Stimulated activated CD4-positive, alpha-beta T cell treated with anti-CD3 and anti-CD28 coated beads, Interleukin-4, amount 100 ng/mL, for 48 hours (primary cell): ENCODE data around the gene C10orf90.
A peak's percentile ranks its signal among the peaks of the same experiment; 100 is the strongest.

ENCODE experiments used
- DNase-seq, 2 donors: peaks; one replicate each; pipeline ENCODE4 v3.0.0-alpha.2; 2020; ENCODE audit warnings: low read depth in 2 of 2

C10orf90 gene

DNA sequence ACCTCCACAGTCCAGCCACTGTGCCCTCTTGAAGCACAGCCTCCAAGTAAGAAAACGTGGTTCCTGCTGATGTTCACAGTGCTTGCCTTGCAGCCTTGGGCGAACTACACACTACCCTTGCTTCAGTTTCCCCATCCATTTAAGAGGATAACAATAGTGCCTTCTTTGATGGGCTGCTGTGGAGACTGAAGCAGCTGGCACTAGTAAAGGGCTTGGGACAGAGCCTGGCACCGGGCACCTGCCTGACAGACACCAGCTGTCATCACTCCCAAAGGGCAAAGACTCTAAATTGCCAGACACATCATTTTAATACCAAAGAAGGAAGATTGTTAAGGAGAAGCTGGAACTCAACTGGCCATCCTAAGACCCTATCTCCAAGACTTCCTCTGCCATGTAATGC, 3.1 kb upstream of the C10orf90 start:
- DNase-seq = no peak

DNA sequence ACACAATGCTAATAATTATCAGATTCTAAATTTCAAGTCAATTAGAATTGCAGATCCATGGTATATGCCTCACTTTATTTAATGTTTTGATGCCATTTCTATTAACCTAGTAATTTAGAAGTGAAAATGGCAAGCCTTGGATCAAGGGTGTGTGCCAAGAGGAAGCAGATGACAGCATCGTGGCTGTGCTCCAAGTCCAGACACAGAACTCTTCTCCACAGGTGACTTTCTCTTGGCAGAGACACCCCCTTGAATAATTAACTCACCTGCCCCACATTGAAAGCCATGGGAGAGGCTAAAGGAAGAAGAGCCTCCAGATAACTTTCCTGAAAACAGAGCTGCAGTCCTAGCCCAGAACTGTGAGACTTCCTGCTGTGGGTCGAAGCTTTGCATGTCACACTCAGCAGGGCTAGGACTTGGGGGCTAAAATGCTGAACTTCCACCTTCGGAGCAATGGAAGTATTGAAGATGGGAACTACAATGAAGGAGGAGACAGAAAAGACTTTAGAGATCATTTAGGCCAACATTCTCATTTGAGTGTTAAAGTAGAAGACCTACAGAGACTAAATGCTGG, 996 bp upstream of the C10orf90 start:
- DNase-seq = no peak

DNA sequence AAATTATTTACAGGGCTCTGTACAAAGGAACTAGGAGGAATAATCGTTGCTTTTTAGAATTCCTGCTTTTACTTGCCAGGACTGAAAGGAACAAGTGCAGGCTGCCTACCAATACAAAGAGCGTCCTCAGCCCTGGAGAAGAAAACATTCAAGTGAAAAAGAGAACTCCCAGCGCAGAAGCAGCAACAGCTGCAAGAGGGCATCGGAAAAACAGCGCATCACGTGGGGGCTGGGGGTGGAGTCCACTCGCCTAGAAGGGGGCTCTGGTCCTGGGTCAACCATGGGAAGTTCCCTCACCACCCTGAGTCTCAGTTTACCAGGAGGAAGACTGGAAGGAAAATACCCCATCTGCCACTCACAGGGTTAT, 385 bp upstream of the C10orf90 start:
- no peak for DNase-seq

DNA sequence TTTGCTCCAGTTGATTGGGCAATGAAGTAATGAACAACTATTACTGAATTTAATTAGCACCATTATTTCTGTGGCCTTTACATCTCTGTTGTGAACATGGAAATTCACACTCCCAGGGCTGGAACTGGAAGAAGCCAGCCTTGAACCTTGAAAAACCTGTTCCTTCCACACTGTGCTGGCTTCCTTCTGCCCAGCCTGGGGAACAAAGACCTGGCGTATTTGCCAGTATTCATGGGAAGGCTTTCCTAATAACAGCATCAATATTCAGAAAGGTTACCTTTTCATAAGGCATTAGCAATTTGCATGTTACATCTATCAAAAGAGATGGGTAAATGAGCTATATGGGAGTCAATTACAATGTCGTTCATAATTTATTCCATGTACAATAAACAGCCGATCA, 1.3 kb downstream of the C10orf90 start:
- DNase-seq = no peak

DNA sequence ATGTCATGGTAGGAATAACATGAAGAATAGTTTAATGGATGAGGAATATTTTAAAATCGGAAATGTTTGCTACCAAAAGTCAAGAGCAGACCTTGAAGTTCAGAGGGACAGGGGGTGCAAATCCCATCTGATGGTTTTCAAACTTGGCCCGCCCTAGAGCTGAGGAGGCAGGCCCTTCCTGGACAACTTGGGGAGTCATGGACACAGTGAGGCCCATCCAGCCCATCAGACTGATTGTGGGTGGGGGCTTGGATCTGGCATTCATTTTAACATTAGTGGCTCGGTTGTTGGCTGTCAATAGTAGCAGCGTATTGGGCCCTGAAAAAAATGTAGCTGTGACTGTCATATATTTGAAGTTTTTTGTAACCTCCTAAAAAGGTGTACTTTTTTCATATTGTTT, 2.0 kb downstream of the C10orf90 start:
- DNase-seq = no peak

DNA sequence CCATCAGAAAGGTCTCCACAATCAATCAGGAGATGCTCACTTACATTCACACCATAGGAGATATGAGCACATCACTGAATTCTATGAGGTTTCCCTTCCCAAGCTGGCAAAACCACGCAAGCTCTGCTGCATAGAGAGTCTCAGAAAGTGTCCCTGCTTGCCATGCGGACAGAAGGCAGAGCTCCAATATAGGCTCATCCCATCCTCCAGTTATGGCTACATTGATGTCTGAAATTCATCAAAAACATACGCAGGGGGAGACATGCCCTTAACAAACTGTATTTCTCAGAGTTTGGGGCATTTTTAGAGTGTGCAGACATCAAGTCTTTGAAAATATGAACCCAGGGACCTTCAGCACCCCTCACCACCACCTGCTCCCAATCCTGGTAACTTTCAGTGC, 2.9 kb downstream of the C10orf90 start:
- DNase-seq = no peak

DNA sequence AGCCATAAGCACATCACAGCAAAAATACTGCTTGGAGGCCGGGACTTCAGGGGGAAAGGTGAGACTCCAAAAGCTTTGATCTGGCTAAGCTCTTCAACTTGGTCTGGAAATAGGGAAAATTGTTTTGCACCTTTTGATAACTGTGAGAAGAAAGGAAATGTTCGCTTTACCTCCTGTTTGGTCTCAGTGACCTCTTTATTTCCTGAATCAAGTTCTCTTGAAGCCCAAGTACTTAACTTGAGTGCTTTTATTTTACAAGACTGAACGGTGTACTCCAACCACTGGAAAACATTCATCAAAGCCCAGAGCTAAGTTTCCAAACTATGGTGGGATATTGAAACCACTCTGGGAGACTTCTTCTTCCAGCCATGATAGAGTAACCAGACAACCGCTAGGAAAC, 5.3 kb downstream of the C10orf90 start:
- DNase-seq = no peak

DNA sequence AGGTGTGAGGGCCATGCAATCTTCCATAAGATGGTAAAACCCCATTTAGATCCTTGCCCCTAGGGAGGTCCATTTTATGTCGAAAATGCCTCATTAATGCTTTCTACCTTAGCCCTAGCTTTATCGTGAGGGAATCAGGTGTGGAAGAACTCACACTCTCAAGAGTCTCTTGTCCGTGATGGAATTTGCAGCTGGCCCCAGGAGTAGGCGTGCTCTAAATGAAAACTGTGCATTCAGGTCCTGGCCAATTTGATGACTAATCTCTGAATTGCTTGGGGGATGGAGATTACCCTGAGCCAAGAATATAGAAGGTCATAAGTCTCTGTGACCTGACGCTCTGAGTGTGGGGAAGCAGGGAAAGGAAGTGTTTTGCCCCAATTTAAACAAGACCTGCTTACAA, 6.6 kb downstream of the C10orf90 start:
- DNase-seq = no peak

DNA sequence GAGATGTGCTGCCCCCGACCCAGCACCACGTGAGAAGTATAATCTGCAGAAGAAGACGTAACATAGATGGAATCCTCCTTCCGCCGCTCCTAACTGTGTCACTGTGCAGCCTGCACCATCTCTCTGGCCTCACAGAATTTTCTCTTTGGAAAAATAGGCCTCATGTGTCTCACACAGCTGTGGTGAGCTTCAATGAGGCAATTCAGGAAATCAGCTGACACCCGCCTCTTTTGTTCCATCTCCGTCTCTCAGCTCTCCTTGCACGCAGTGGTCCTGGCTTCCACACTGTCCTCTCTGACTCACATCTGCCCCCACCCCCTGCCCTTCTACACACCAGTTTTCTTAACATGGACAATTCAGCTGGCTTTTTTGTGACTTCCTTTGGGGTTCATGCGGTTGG, 7.2 kb downstream of the C10orf90 start:
- DNase-seq = peak in 1 of 2 donors; percentile 2

DNA sequence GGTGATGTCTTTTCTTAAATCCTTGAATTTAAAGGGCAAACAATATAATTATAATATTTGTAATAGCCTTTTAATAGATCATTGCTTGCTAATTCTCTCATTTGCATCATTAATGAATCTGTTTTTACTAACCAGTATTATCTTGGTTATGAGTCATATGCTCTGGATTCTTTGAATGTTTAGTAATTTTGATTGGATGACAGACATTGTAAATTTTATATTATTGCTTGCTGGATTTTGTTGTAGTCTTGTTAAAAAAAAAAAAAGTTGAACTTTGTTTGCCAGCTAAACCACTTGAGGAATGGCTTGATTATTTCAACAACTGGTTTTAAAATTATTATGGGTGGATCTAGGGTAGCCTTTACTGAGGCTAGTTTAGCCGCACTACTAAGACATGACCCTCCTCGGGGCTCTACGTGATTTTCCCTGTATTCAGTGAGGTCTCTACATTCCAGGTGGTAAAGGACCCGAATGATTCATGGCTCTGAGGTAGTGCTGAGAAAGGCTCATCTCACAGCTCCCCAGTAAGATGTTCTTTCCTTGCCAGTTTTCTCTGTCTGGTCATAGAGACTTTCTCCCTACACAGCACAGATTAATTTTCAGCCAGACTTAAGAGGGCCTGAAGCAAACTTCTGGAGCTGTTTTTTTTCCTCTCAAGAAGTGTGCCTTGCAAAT, 8.5 kb downstream of the C10orf90 start:
- DNase-seq = no peak

DNA sequence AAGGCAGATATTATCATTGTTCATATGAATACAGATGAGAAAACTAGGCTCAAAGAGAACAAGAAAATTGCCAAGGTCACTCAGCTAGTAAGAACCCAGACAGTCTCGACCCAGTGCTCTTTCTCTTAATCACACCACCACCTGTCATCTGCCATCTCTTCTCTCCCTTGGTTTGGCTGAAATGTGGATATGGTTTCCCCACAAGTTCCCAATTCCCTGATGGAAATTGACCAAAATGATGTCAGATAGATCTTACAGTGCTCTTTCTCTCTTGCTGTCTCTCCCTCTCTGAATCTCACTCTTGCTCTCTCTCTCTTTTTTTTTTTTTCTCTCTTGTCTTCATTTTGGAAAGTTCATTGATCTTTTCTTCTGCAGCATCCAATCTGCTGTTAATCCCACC, 9.1 kb downstream of the C10orf90 start:
- DNase-seq = no peak

DNA sequence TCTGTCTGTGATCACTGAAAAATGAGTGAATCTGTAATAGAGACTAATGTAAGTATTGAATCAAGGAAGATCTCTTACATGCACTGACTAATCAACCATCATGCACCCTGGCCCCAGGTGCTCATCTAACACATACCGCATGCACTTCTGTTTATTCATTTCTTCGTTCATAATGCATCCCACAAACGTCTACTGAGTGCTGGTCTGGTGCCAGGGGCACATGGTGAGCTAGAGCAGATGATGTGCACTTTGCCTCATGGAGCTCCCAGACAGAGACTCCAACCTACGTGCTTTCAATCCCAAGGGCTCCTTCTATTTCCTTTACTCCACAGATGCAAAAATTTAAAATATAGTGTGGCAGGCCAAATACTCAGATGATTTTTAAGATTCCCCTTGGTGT, 10.7 kb downstream of the C10orf90 start:
- DNase-seq = no peak

DNA sequence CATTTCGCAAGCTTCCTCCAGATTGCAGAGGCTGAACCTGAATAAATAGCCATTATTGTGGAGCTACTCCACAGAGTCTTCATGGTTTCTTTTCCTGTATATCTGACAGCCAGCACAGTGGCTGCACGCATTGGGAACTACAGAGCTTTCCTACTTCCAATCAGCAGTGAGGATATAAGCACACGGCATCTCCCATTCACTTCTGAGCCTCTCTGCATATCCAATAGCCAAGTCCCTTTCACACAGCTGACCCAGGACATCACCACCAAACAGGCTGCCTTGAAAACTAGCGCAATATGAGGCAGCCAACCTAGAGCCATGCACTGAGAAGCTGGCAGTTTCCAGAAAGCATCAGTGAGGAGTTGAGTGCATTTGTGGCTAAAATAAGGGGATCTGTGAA, 11.6 kb downstream of the C10orf90 start:
- DNase-seq = no peak

DNA sequence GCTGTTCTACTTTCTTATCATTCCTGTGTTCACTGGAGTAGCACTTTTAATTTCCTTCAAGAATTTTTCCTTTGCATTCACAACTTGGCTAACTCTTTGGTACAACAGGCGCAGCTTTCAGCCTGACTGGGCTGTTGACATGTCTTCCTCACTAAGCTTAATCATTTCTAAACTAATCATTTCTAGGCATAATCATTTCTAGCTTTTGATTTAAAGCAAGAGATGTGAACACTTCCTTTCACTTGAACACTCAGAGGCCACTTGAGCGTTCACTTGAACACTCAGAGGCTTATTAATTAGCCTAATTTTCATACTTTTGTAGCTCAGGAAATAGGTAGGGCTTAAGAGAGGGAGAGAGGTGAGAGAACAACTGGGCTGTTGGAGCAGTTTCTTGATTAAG, 15.9 kb downstream of the C10orf90 start:
- DNase-seq = no peak

DNA sequence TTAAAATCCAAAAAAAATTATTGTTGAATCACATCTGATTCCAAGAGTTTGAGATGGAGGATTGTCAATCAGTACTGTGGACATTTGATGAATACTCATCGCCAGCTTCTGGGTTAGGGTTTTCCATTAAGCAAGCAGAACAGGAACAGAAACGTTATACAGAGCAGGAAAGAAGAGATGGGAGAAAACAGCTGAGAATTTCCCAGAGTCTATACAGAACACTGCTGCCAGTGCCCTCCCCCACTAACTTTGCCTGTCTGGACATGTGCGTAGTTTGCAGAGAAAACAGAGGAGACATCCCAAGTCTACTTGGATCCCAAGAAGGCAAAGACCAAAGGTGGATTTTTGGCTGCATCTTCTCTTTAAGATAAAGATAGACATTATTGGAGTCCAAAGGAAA, 19.0 kb downstream of the C10orf90 start:
- DNase-seq = no peak

DNA sequence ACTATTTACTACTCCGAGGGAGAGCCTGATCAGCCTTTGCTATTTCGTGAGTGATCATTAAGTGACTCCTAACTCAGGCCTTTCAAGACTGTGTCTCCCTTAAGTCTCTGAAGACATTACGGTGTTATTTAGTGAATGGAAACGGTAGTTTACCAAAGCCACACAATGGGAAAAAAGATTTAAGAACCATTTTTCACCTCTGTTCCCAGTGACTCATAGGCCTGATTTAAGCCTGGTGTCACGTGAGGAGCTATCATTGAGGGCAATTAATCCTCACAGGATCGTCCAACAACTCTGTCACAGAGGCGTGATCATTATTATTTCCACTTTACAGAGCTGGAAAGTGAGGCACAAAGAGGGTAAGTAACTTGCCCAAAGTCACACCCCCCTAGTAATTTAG, 20.3 kb downstream of the C10orf90 start:
- no peak for DNase-seq

DNA sequence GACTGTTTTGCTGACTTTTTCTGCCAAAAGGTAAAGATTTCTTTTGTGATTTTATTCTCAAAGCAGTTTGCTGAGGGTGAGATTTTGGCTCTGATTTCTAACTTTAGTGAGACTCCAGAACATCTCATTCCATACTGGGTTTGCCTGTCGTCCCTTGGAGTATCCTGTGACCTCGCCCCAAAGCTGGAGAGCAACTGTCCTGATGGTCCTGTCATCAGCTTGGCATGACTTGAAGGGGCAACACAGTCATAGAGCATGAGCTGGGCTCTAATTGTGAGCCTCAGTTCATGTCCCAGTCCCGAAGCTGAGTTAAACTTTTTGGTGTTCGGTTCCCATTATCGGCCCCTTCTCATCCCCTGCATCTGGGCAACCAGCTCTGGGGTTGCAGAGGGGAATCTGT, 23.4 kb downstream of the C10orf90 start:
- DNase-seq = no peak

DNA sequence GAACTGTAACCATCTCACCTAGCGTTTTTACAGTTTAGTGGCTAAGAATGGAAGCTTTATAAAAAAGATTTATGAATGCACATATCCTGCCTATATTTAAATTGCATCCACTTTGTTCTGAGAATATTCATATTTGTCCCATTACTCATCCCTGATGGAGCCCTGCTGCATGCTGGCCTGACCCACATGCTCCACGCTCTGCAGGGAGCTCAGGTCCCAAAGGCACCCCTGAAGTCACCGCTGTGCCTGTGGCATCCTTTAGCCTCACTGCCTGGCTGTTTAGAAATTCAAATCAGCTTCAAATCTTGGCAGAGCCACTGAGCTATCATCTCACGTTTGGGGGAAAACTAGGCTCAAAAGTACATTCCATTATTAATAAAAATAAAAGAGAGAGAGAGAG, 24.4 kb downstream of the C10orf90 start:
- DNase-seq = no peak

DNA sequence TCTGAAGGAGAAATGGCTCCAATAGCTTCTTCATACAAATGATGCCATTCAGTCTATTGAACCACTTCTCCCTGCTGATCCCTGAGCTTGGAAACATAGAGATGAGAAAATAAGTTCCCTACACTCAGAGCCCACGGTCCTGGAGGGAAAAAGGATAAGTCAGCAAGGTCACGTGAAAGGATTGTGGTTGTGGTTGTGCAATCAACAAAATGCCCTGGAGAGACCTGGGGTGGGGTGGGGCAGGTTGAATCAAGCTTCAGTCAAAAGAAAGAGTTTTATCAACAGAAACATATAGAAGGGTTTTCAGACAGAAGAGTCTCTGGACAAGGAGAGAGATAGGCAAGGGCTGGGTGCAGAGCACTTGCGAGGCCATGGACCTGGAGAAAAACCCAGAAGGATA, 30.1 kb downstream of the C10orf90 start:
- no peak for DNase-seq

DNA sequence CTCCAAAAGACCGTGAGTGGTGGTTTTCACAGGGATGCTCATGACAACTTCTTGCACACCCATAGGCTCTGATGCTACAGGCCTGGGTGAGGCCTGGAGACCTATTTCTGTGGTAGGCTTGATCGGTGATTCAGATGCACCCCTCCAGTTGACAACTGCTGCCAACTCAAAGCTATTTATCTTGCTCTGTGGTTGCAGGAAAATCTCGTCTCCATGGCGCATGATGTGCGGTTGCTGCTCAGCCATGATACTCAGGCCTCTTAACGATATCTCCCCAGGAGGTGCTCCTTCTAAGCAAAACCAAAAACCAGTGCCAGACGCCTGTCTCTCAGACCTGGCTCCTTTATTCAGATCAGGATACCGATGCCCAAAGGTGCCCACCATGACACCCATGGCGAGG, 31.4 kb downstream of the C10orf90 start:
- DNase-seq = no peak

DNA sequence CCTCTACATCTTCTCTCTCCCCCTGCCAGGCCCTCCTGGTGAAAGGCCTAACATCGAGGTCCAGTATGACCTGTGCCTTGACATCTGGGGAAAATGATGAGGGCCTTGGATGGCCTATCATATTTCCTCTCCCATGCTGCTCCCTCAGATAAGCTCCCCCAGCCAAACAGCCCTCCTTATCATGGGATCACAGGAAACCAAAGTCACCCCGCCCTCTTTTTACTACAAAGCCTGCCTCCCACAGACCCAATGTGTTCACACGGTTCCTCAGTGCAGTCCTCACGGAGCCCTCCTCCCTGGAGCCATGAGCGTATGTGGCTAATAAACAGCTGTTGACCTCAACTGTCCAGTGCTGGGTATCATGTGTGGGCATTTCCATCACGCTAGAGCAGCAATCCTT, 32.0 kb downstream of the C10orf90 start:
- DNase-seq = no peak

DNA sequence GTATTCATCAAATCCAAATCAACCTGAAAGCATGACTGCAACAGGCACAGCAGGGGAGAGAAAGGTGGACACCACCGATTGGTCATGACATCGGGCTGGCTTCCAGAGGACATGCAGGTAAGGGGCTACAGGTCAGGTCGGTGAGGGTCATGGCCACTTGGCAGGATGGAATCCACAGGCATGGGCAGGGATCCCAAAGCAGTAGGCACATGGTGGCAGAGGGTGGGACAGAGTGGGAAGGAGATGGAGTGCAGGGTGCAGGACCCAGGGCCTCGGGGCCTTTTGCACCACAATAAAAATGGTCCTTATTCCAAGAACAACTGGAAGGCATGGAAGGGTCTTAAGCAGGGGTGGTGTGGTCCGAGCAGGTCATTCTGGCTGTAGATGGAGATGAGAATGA, 33.0 kb downstream of the C10orf90 start:
- no peak for DNase-seq

DNA sequence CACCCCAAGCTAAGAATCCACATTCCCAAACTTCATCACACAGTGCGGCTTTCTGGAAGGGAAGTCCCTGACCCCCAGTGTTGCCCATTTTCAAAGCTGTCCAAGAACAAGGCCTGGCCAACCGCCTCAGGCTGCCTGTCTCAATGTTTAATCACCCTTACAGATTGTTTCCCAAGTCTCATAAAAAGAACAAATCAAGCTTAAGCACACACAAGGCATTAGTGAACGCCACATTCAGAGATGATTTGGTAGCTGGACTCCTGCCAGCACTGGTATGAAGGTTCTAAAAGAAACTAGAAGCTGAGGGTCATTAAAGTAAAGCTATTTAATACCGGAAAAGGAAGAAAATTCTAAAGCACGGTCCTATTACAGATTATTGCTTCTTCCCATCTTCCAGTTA, 35.6 kb downstream of the C10orf90 start:
- no peak for DNase-seq

DNA sequence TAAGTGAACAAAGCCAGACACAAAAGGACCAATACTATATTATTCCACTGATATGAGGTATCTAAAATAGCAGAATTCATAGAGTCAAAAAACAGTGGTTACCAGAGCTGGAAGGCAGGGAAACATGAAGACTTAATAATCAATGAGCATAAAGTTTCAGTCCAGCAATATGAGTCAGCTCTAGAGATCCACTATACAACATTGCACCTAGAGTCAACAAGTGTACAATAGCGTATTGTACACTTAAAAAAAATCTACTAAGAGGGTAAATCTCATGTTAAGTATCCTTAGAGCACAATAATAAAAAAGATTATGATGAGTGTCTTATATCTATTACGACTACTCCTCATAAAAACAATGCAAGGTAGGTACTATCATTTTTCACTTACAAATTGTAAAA, 36.1 kb downstream of the C10orf90 start:
- no peak for DNase-seq
